HepG2 (cell line): ENCODE data around the gene RAC3. TPM values are rescaled to one million over a fixed set of nuclear protein-coding genes. Genes with fewer than 3 reads are reported as not detected.

Source experiments
- FOXM1 ChIP-seq: sonication (generic); formaldehyde crosslinking; IDR thresholded peaks from 2 replicates; pipeline ENCODE4 v1.5.0; 2020; ENCODE audit warnings: missing genetic modification reagents
- HOXA5 ChIP-seq: sonication (generic); formaldehyde crosslinking; IDR thresholded peaks from 2 replicates; pipeline ENCODE4 v1.4.0; 2020; ENCODE audit warnings: missing genetic modification reagents
- KAT7 ChIP-seq: IDR thresholded peaks from 2 replicates; pipeline ENCODE4 v1.6.1; 2018; ENCODE audit warnings: borderline replicate concordance, missing compliant biosample characterization
- KMT2A ChIP-seq: sonication (generic); formaldehyde crosslinking; IDR thresholded peaks from 2 replicates; pipeline ENCODE4 v1.4.0; 2020; ENCODE audit warnings: missing genetic modification reagents
- MED1 ChIP-seq: sonication (generic); formaldehyde crosslinking; IDR thresholded peaks from 2 replicates; pipeline ENCODE4 v1.4.0; 2020; ENCODE audit warnings: missing genetic modification reagents
- MED13 ChIP-seq: sonication (generic); formaldehyde crosslinking; IDR thresholded peaks from 2 replicates; pipeline ENCODE4 v1.5.0; 2020; ENCODE audit warnings: missing genetic modification reagents
- NFAT5 ChIP-seq: sonication (generic); formaldehyde crosslinking; IDR thresholded peaks from 2 replicates; pipeline ENCODE4 v1.4.0; 2020; ENCODE audit warnings: missing genetic modification reagents
- PBX3 ChIP-seq: sonication (generic); formaldehyde crosslinking; IDR thresholded peaks from 2 replicates; pipeline ENCODE4 v1.8.1; 2023; ENCODE audit warnings: missing genetic modification reagents, inconsistent platforms, borderline replicate concordance
- TIGD3 ChIP-seq: sonication (generic); formaldehyde crosslinking; IDR thresholded peaks from 2 replicates; pipeline ENCODE4 v1.5.1; 2020; ENCODE audit warnings: mild to moderate bottlenecking, missing genetic modification reagents, borderline replicate concordance
- ZNF160 ChIP-seq: sonication (generic); formaldehyde crosslinking; IDR thresholded peaks from 2 replicates; pipeline ENCODE4 v1.8.0; 2022; ENCODE audit warnings: mild to moderate bottlenecking, inconsistent platforms, missing genetic modification reagents
- ZNF263 ChIP-seq: sonication (generic); formaldehyde crosslinking; IDR thresholded peaks from 2 replicates; pipeline ENCODE4 v1.4.0; 2020; ENCODE audit warnings: missing genetic modification reagents
- ZNF44 ChIP-seq: sonication (generic); formaldehyde crosslinking; IDR thresholded peaks from 2 replicates; pipeline ENCODE4 v1.5.1; 2020; ENCODE audit warnings: mild to moderate bottlenecking, missing genetic modification reagents
- ZNF557 ChIP-seq: sonication (generic); formaldehyde crosslinking; IDR thresholded peaks from 2 replicates; pipeline ENCODE4 v1.4.0; 2020; ENCODE audit warnings: missing genetic modification reagents
- ZNF619 ChIP-seq: sonication (generic); formaldehyde crosslinking; IDR thresholded peaks from 2 replicates; pipeline ENCODE4 v1.4.0; 2020; ENCODE audit warnings: mild to moderate bottlenecking, missing genetic modification reagents
- polyA plus RNA-seq, 8 experiments: library from polyadenylated mRNA; depleted of rRNA in 3 of 8; stranded (reverse) in 7 of 8; unstranded in 1 of 8; fragments of >200 nt; fragmentation: Illumina TruSeq in 4 of 8; extraction: Trizol in 4 of 8; gene quantifications; 2 replicates each; pipeline versions ENCODE4 v1.2.1 to v1.2.3, GENCODE V29; 2011 to 2016; ENCODE audit warnings: low read depth in 4 of 8, missing spikeins in 1 of 8, mixed read lengths in 1 of 8; ENCODE audit not compliant: insufficient read depth in 1 of 8
- total RNA-seq, 5 experiments: library from RNA; depleted of rRNA; stranded (reverse); fragments of >200 nt; fragmentation: Illumina TruSeq; extraction: Trizol; gene quantifications; 2 replicates each; pipeline ENCODE4 v1.2.3, GENCODE V29; 2016; ENCODE audit warnings: low read depth in 1 of 5
- TF ChIP-seq, protein P1 (sequence below): sonication (generic); formaldehyde crosslinking; conservative IDR thresholded peaks from 2 replicates; pipeline ENCODE4 v1.4.0; 2020; ENCODE audit warnings: missing genetic modification reagents
- TF ChIP-seq, protein P2 (sequence below): sonication (generic); formaldehyde crosslinking; IDR thresholded peaks from 2 replicates; pipeline ENCODE4; 2020; ENCODE audit warnings: missing genetic modification reagents, mild to moderate bottlenecking, borderline replicate concordance

RAC3 gene
- total and polyA plus RNA-seq, 2 of the 13 experiments (the other 11 are each of a cell fraction or from before 2014, with no cell fraction given), result 10.5 to 21.3 TPM

DNA sequence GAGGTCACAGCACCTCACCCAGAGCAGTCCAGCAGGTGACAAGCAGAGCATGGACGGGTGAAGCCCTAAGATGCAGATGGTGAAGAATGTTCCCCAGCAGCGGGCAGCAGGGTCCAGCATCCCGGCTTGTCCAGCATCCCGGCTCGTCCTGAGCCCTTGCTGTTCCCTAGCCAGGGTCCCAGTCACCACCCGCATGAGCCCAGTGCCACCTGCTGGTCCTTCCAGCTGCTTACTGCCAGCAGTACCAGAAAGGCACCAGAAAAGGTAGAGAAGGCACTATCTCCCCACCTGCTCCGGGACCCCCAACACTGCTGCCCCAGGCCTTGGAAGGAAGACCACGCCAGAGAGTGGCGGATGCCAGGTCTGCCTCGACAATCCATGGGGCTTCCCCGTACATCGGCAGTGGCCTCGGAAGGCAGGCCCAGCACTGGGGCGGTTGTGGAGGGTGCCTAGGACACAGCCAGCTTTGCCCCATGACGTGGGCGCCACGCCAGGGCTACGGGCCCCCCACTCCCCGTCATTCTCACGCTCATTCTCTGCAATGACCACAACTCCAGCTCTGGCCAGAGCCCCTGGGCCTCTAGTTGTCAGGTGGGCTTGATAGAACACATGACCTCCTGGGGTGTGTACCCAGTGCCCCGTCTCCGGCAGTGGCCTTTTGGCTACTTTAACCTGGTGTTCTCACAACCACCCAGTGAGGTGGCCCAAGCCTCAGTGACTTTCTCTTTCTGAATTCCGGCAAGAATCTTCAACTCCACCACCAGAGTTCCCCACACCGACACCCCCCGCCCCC lies 10.2 kb upstream of the RAC3 start (continued):
- TF ChIP-seq TIGD3 (CRISPR knock-in tag), result peak; percentile 70; the same call in 1 of the 2 replicates
- TF ChIP-seq ZNF619, result peak; percentile 25; the same call in 1 of the 2 replicates
- TF ChIP-seq, protein P1, sequence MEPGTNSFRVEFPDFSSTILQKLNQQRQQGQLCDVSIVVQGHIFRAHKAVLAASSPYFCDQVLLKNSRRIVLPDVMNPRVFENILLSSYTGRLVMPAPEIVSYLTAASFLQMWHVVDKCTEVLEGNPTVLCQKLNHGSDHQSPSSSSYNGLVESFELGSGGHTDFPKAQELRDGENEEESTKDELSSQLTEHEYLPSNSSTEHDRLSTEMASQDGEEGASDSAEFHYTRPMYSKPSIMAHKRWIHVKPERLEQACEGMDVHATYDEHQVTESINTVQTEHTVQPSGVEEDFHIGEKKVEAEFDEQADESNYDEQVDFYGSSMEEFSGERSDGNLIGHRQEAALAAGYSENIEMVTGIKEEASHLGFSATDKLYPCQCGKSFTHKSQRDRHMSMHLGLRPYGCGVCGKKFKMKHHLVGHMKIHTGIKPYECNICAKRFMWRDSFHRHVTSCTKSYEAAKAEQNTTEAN (CRISPR knock-in tag), result 0 out of 2 replicates have a peak, but pooled peaks have one; percentile 20
- TF ChIP-seq NFAT5 (CRISPR knock-in tag), result no peak
- peak; percentile 75 for TF ChIP-seq KMT2A (CRISPR knock-in tag)
- 0 out of 2 replicates have a peak, but pooled peaks have one; percentile 52 for TF ChIP-seq ZNF44
- no peak for TF ChIP-seq ZNF160 (CRISPR knock-in tag)
- TF ChIP-seq MED13 (CRISPR knock-in tag), result no peak; the same call in none of the 2 replicates
- peak; percentile 93 for TF ChIP-seq HOXA5 (CRISPR knock-in tag)
- no peak for TF ChIP-seq PBX3 (CRISPR knock-in tag)
- TF ChIP-seq ZNF263 (CRISPR knock-in tag), result peak; percentile 63; the same call in 1 of the 2 replicates
- 0 out of 2 replicates have a peak, but pooled peaks have one; percentile 44 for TF ChIP-seq KAT7 (CRISPR knock-in tag)
- TF ChIP-seq ZNF557, result 0 out of 2 replicates have a peak, but pooled peaks have one; percentile 29
- TF ChIP-seq, protein P2, sequence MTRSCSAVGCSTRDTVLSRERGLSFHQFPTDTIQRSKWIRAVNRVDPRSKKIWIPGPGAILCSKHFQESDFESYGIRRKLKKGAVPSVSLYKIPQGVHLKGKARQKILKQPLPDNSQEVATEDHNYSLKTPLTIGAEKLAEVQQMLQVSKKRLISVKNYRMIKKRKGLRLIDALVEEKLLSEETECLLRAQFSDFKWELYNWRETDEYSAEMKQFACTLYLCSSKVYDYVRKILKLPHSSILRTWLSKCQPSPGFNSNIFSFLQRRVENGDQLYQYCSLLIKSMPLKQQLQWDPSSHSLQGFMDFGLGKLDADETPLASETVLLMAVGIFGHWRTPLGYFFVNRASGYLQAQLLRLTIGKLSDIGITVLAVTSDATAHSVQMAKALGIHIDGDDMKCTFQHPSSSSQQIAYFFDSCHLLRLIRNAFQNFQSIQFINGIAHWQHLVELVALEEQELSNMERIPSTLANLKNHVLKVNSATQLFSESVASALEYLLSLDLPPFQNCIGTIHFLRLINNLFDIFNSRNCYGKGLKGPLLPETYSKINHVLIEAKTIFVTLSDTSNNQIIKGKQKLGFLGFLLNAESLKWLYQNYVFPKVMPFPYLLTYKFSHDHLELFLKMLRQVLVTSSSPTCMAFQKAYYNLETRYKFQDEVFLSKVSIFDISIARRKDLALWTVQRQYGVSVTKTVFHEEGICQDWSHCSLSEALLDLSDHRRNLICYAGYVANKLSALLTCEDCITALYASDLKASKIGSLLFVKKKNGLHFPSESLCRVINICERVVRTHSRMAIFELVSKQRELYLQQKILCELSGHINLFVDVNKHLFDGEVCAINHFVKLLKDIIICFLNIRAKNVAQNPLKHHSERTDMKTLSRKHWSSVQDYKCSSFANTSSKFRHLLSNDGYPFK (CRISPR knock-in tag), result peak; percentile 43; the same call in 1 of the 2 replicates
- 0 out of 2 replicates have a peak, but pooled peaks have one; percentile 4 for TF ChIP-seq FOXM1 (CRISPR knock-in tag)
- TF ChIP-seq MED1, result peak; percentile 71
